GM04503 (cell line): ENCODE data around the gene CELF1.
"Not testable (repeated sequence)": the region's sequence is repeated elsewhere in the genome, so short reads cannot be mapped to it uniquely, and the experiment has no call there.

ENCODE experiments used
- DNase-seq: peaks from one replicate; pipeline ENCODE4 v3.0.0-alpha.2; 2012; ENCODE audit warnings: low read depth

The CELF1 gene

DNA sequence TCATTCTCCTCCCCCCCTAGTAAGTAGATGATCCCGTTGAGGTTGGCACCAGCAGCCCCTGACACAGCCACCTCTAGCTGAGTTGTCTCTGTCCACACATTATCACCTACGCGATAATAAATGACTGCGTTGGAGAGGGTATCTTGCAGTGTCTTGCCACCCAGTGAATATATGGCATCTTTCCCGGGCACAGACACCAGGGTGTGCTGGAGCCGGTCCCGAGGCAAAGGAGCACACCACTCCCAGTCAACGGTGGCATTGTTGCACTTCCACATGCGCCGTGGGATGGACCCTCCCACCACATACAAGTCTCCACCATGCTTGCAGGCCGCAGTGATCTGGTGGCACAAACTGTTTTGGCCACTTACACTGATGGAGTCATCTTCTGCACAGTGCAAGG lies 20.4 kb upstream of the CELF1 start:
- DNase-seq, result no peak

- no peak for DNase-seq
These were observed 19.9 kb upstream of the CELF1 start for GRCh38 chr11:47572715-47573255.

GRCh38 chr11:47571895-47572294 lies 19.0 kb upstream of the CELF1 start:
- no peak for DNase-seq

- DNase-seq, result no peak
These were observed 18.4 kb upstream of the CELF1 start for GRCh38 chr11:47571357-47571729.

DNA sequence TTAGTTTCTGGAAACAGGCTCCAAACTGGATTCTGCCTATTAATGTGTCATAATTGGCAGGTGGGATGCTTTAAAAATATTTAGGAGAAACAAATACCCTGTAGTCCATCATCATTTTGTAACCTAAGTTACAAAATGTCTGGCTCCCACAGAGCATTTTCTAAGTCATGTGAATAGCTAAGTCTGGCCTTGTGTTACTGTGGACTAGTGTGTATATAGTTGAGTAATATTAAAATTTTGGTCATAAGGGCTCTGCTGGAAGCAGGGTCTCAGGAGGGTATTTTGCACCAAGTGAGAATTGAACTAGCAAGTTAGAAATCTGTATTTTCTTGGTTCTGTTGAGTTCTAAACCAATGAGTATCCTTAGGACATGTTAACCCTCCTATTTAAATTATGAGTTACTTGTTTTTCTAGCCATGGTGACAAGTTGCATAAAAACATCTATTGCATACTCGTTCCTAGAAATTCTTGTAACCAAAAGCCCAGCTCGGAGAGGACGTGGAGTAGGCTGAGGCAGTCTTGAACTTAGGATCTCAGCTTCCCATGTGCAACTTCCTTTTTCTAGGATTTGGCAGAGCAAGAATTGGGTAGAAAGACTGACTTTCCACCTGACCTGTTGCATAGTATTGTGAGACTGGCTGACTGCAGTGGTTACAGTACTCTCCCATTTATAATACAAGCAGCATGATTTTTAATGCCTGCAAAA lies 17.9 kb upstream of the CELF1 start:
- DNase-seq, result no peak

DNA sequence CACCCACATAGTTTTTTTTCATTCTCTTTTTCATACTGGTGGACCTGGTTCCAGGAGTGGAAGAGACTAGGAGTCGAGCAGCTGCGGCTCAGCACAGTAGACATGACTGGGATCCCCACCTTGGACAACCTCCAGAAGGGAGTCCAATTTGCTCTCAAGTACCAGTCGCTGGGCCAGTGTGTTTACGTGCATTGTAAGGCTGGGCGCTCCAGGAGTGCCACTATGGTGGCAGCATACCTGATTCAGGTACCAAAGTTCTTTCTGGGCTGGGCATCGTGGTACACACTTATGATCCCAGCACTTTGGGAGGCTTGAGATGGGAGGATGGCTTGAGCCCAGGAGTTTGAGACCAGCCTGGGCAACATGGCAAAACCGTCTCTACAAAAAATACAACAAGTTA lies 16.7 kb upstream of the CELF1 start:
- DNase-seq, result no peak

GRCh38 chr11:47566149-47566698 lies 13.3 kb upstream of the CELF1 start:
- no peak for DNase-seq

- DNase-seq, result no peak
These were observed 12.6 kb upstream of the CELF1 start, which contains the start of gene PTPMT1 for GRCh38 chr11:47565340-47566148. Gene PTPMT1 (plus strand): TSS chr11:47565599. CDS start chr11:47565623, 24 bp downstream.

DNA sequence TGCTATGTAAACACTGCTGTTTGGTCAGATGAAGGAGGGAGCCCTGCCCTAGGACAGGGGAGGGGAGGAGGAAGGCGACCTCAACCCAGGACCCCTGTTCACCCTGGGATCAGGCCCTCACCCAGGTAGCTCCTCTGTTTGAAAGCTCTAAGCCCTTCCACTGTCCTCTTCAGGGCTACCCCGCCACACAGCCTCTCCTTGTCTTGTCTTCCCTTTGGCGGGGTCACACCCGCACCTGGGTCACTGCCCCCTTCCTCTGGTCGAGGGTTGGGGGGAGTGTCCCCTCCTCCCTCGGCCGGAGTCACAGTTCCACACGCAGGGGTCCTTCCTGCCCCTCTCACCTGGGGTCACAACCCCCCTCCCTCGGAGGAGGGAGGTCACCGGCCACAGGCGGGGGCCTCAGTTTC lies 12.0 kb upstream of the CELF1 start:
- no peak for DNase-seq

- DNase-seq, result not testable (repeated sequence)
These were observed 11.4 kb upstream of the CELF1 start for GRCh38 chr11:47564366-47564765.

GRCh38 chr11:47562393-47562792 lies 9.5 kb upstream of the CELF1 start:
- DNase-seq, result not testable (repeated sequence)

DNA sequence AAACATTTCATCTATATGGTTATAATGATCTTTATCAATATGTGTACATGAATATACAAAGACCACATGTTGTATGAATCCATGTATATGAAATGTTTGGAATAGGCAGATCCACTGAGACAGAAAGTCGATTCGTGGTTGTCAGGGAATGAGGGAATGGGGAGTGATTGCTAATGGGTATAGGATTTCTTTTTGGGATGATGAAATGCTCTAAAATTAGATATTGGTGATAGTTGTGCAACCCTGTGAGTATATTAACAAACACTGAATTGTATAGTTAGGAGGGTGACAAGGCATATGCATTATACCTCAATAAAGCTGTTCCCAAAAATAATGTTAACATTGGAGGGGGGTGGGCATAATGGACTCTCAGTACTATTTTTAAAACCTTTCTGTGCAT lies 7.5 kb upstream of the CELF1 start:
- no peak for DNase-seq

DNA sequence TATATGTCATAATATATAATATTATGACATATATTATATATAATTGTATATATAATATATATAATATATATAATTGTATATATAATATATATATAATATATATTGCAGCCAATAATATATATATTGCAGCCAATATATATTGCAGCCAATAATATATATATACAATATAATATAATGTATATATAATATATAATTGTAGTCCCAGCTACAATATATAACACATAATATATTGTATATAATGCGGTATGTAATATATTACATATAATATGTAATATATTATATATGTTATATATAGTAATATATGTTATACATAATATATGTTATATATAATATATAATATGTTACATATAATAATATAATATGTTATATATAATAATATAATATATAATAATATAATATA lies 5.8 kb upstream of the CELF1 start:
- no peak for DNase-seq

DNA sequence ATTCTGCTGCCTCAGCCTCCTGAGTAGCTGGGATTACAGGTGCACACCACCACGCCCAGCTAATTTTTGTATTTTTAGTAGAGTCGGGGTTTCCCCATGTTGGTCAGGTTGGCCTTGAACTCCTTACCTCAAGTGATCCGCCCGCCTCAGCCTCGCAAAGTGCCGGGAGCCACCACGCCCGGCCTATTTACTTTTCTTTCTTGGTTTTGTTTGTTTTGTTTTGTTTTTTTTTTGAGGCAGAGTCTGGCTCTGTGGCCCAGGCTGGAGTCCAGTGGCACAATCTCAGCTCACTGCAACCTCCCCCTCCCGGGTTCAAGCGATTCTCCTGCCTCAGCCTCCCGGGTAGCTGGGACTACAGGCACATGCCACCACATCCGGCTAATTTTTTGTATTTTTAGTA lies 4.1 kb upstream of the CELF1 start:
- not testable (repeated sequence) for DNase-seq

- no peak for DNase-seq
These were observed 443 bp upstream of the CELF1 start for GRCh38 chr11:47553406-47553743.

GRCh38 chr11:47552056-47552565 lies 821 bp downstream of the CELF1 start:
- DNase-seq, result no peak

- no peak for DNase-seq
These were observed 1.8 kb downstream of the CELF1 start for GRCh38 chr11:47551086-47551485.

GRCh38 chr11:47550288-47551047 lies 2.5 kb downstream of the CELF1 start:
- no peak for DNase-seq

DNA sequence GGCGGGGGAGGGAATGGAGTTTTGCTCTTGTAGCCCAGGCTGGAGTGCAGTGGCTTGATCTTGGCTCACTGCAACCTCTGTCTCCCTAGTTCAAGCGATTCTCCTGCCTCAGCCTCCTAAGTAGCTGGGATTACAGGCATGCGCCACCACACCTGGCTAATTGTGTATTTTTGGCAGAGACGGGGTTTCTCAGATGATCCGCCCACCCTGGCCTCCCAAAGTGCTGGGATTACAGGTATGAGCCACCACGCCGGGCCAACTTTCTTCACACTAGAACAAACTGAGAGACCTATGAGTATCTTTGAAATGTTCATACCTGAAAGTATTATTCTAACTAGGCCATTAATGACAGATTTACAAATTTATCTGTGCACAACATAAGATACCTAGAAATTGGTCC lies 6.7 kb downstream of the CELF1 start:
- not testable (repeated sequence) for DNase-seq

DNA sequence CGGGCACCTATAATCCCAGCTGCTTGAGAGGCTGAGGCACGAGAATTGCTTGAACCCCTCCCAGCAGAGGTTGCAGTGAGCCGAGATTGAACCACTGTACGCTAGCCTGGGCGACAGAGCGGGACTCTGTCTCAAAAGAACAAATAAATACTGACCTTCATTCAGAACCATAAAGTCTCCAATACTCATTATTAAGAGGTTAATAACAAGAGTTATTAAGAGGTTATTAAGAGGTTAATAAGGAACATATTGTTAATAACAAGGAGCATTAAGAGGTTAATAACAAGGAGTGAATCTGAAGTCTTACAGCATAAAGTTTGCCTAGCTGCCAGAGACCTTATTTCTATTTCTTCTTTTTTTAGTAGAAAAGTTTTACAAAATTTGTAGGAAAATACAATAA lies 7.6 kb downstream of the CELF1 start:
- no peak for DNase-seq

DNA sequence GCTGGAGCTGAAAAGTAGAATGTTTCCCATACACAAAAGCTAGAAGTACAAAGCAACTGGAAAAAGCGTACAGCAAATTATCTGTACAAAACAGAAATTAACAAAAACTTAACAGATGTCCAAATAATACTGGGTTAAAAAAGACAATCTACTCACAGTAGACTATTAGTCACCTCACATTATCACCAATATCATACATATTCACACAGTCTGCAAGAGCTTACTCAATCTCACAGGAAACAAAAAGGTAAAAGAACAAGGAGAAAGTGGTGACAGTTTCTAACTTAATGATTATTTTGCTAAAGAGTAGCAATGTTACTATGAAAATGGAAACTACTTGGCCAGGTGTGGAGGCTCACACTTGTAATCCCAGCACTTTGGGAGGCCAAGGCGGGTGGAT lies 11.9 kb downstream of the CELF1 start:
- no peak for DNase-seq

DNA sequence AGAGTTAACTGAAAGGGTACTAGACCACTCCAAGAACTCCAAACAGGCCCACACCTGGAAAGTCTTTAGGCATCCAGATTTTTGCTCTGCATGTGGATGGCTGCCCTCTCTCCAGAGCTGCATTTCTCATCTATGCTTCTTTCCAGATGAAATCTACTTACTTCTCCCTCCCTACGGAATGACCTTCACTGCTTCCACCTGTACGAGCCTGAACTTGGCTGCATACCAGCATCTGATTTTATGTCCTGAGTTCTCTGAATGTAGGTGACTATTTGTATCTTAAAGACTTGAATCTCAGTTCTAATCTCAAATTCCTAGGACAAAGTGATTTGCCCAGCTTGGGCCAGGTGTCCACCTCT lies 13.3 kb downstream of the CELF1 start:
- DNase-seq, result no peak
